Endometrium (tissue), 2 donors: Measurements from ENCODE around the gene CRACDL.
"Not testable (repeated sequence)": the region's sequence is repeated elsewhere in the genome, so short reads cannot be mapped to it uniquely, and the experiment has no call there.

Source experiments
- FAIRE-seq: peaks from 2 replicates; lab custom pipeline; 2012; peaks lifted over from hg19 to GRCh38; lab: Jason Lieb, UNC
- donor health status: control.
- donor health status: control.

Gene CRACDL

GRCh38 chr2:98907966-98908905 lies 27.8 kb downstream of the CRACDL start:
- no peak for FAIRE-seq

- no peak for FAIRE-seq
Observed at GRCh38 chr2:98907385-98907784, 28.6 kb downstream of the CRACDL start.

GRCh38 chr2:98903767-98904485 lies 32.1 kb downstream of the CRACDL start:
- FAIRE-seq = no peak

GRCh38 chr2:98903064-98903355 lies 33.0 kb downstream of the CRACDL start:
- FAIRE-seq = no peak

GRCh38 chr2:98902209-98903063 lies 33.6 kb downstream of the CRACDL start:
- FAIRE-seq = no peak

GRCh38 chr2:98901702-98902101 lies 34.3 kb downstream of the CRACDL start:
- no peak for FAIRE-seq

GRCh38 chr2:98901291-98901690 lies 34.7 kb downstream of the CRACDL start:
- FAIRE-seq = no peak

- no peak for FAIRE-seq
Observed at GRCh38 chr2:98900721-98901120, 35.3 kb downstream of the CRACDL start.

GRCh38 chr2:98899703-98900078 lies 36.3 kb downstream of the CRACDL start:
- FAIRE-seq = not testable (repeated sequence)

GRCh38 chr2:98899041-98899702 lies 36.9 kb downstream of the CRACDL start:
- FAIRE-seq = no peak

GRCh38 chr2:98898423-98898841 lies 37.6 kb downstream of the CRACDL start:
- FAIRE-seq = no peak

GRCh38 chr2:98897746-98898145 lies 38.3 kb downstream of the CRACDL start:
- FAIRE-seq = no peak

- no peak for FAIRE-seq
Observed at GRCh38 chr2:98896944-98897343, 39.1 kb downstream of the CRACDL start.

- FAIRE-seq = no peak
Observed at GRCh38 chr2:98896416-98896815, 39.6 kb downstream of the CRACDL start.

GRCh38 chr2:98895901-98896300 lies 40.1 kb downstream of the CRACDL start:
- FAIRE-seq = no peak

- no peak for FAIRE-seq
Observed at GRCh38 chr2:98895221-98895620, 40.8 kb downstream of the CRACDL start.

- FAIRE-seq = no peak
Observed at GRCh38 chr2:98894331-98895000, 41.6 kb downstream of the CRACDL start.

GRCh38 chr2:98893911-98894321 lies 42.1 kb downstream of the CRACDL start:
- no peak for FAIRE-seq

- no peak for FAIRE-seq
Observed at GRCh38 chr2:98892871-98893270, 43.2 kb downstream of the CRACDL start.

GRCh38 chr2:98891591-98891990 lies 44.4 kb downstream of the CRACDL start:
- no peak for FAIRE-seq

- FAIRE-seq = no peak
Observed at GRCh38 chr2:98886066-98886554, 49.9 kb downstream of the CRACDL start.
